Measurements from ENCODE around the gene ADAMTS13.
A peak's percentile ranks its signal among the peaks of the same experiment; 100 is the strongest.
"Not testable (repeated sequence)": the region's sequence is repeated elsewhere in the genome, so short reads cannot be mapped to it uniquely, and the experiment has no call there.

The ADAMTS13 gene

GRCh38 chr9:133427658-133428348 is 5.6 kb downstream of the ADAMTS13 start:
- DNase-seq = no peak

GRCh38 chr9:133428617-133429101 is 6.5 kb downstream of the ADAMTS13 start:
- peak; percentile 30 for DNase-seq

- DNase-seq = no peak
Measured at GRCh38 chr9:133429214-133429613, 7.0 kb downstream of the ADAMTS13 start.

- no peak for DNase-seq
Measured at GRCh38 chr9:133429641-133430161, 7.5 kb downstream of the ADAMTS13 start.

GRCh38 chr9:133430244-133430643 is 8.1 kb downstream of the ADAMTS13 start:
- DNase-seq = no peak

GRCh38 chr9:133433351-133433843 is 11.2 kb downstream of the ADAMTS13 start:
- DNase-seq = no peak

- DNase-seq = no peak
Measured at GRCh38 chr9:133436681-133437080, 14.5 kb downstream of the ADAMTS13 start.

- DNase-seq = no peak
Measured at GRCh38 chr9:133437753-133438531, 15.8 kb downstream of the ADAMTS13 start.

GRCh38 chr9:133439337-133439736 is 17.2 kb downstream of the ADAMTS13 start:
- DNase-seq = no peak

- DNase-seq = no peak
Measured at GRCh38 chr9:133440874-133441273, 18.7 kb downstream of the ADAMTS13 start.

GRCh38 chr9:133441571-133441970 is 19.4 kb downstream of the ADAMTS13 start:
- no peak for DNase-seq

- DNase-seq = no peak
Measured at GRCh38 chr9:133443248-133443647, 21.1 kb downstream of the ADAMTS13 start.

GRCh38 chr9:133443982-133444381 is 21.8 kb downstream of the ADAMTS13 start:
- no peak for DNase-seq

- DNase-seq = no peak
Measured at GRCh38 chr9:133445293-133445969, 23.3 kb downstream of the ADAMTS13 start.

GRCh38 chr9:133448487-133448972 is 26.4 kb downstream of the ADAMTS13 start:
- no peak for DNase-seq

GRCh38 chr9:133449760-133450159 is 27.6 kb downstream of the ADAMTS13 start:
- DNase-seq = no peak

- DNase-seq = not testable (repeated sequence)
Measured at GRCh38 chr9:133451865-133452264, 29.7 kb downstream of the ADAMTS13 start.

GRCh38 chr9:133452562-133452961 is 30.4 kb downstream of the ADAMTS13 start:
- no peak for DNase-seq

GRCh38 chr9:133453651-133454050 is 31.5 kb downstream of the ADAMTS13 start:
- peak; percentile 23 for DNase-seq

GRCh38 chr9:133454325-133454724 is 32.2 kb downstream of the ADAMTS13 start:
- no peak for DNase-seq

- DNase-seq = no peak
Measured at GRCh38 chr9:133454943-133455673, 32.9 kb downstream of the ADAMTS13 start.

- DNase-seq = no peak
Measured at GRCh38 chr9:133455936-133456335, 33.8 kb downstream of the ADAMTS13 start.

Data from NCI-H1092 treated with DMSO at 0.1 percent for 48 hours (cell line).